ENCODE data around the gene CARNS1.

DNA sequence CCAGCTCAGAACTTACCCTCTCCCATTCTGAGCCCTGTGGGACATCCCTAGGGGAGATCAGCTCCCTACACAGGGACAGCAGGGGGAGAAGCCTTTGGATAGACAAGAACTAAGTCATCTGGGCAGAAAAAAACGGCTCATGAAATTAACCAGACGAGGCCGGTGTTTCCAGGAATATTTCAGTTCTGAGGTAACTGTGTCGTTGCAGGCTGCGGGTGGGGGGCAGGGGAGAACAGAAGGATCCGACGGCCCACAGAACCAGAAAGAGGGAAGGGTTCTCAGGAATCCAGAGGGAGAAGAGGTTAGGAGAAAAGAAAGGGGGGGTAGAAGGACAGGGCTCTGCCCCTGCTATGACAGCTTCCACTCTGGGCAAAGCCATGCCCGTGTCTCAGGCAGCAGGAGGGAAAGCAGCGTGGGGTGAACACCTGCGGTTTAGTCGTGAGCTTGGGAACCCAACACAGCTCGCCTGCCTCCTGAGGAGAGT is 45.6 kb upstream of the CARNS1 start:
- TF ChIP-seq, protein P1, sequence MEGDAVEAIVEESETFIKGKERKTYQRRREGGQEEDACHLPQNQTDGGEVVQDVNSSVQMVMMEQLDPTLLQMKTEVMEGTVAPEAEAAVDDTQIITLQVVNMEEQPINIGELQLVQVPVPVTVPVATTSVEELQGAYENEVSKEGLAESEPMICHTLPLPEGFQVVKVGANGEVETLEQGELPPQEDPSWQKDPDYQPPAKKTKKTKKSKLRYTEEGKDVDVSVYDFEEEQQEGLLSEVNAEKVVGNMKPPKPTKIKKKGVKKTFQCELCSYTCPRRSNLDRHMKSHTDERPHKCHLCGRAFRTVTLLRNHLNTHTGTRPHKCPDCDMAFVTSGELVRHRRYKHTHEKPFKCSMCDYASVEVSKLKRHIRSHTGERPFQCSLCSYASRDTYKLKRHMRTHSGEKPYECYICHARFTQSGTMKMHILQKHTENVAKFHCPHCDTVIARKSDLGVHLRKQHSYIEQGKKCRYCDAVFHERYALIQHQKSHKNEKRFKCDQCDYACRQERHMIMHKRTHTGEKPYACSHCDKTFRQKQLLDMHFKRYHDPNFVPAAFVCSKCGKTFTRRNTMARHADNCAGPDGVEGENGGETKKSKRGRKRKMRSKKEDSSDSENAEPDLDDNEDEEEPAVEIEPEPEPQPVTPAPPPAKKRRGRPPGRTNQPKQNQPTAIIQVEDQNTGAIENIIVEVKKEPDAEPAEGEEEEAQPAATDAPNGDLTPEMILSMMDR (IDR thresholded peaks at IDR 0.05), result no peak
- no peak for TF ChIP-seq POLR2A (IDR thresholded peaks at IDR 0.05)

All from breast epithelium (tissue), 3 donors.